Measurements from ENCODE around the gene POTEJ. TPM values are rescaled to one million over a fixed set of nuclear protein-coding genes. Genes with fewer than 3 reads are reported as not detected.
"Not testable (repeated sequence)": the region's sequence is repeated elsewhere in the genome, so short reads cannot be mapped to it uniquely, and the experiment has no call there.

Gene POTEJ
- total RNA-seq, 2 experiments from 2014 or later, result not detected

GRCh38 chr2:130592791-130593414, 18.3 kb upstream of the POTEJ start:
- H3K9me3 Mint-ChIP-seq; H3K36me3 ChIP-seq (ENCODE audit: insufficient read depth, low read length); H3K27me3 Mint-ChIP-seq; H3K4me1 ChIP-seq (ENCODE audit: insufficient read depth, low read length); H3K4me3 Mint-ChIP-seq; DNase-seq; H3K36me3 Mint-ChIP-seq (ENCODE audit: low read depth); ATAC-seq (ENCODE audit: poor library complexity); H3K27ac Mint-ChIP-seq; H3K27ac ChIP-seq (ENCODE audit: low read depth in 1 of 2, low read length in 2 of 2); intact Hi-C loops (cut with DNase I, micrococcal nuclease); CTCF ChIA-PET; POLR2A ChIA-PET; H3K4me3 ChIP-seq (ENCODE audit: low read length); H3K4me1 Mint-ChIP-seq (ENCODE audit: low read depth); H3K9me3 ChIP-seq (ENCODE audit: control insufficient read depth in 1 of 2, insufficient read depth in 1 of 2, low read length in 2 of 2); H3K27me3 ChIP-seq (ENCODE audit: control insufficient read depth in 1 of 2, insufficient read depth in 2 of 2, low read length in 2 of 2): not testable (repeated sequence)

- H3K9me3 Mint-ChIP-seq; H3K27me3 ChIP-seq (ENCODE audit: control insufficient read depth in 1 of 2, insufficient read depth in 2 of 2, low read length in 2 of 2); H3K27me3 Mint-ChIP-seq; H3K4me1 Mint-ChIP-seq (ENCODE audit: low read depth); H3K27ac ChIP-seq (ENCODE audit: low read depth in 1 of 2, low read length in 2 of 2); H3K9me3 ChIP-seq (ENCODE audit: control insufficient read depth in 1 of 2, insufficient read depth in 1 of 2, low read length in 2 of 2); intact Hi-C loops (cut with DNase I, micrococcal nuclease); H3K4me3 Mint-ChIP-seq; H3K4me1 ChIP-seq (ENCODE audit: insufficient read depth, low read length); H3K36me3 Mint-ChIP-seq (ENCODE audit: low read depth); H3K27ac Mint-ChIP-seq; DNase-seq; H3K36me3 ChIP-seq (ENCODE audit: insufficient read depth, low read length); POLR2A ChIA-PET; ATAC-seq (ENCODE audit: poor library complexity); H3K4me3 ChIP-seq (ENCODE audit: low read length); CTCF ChIA-PET: not testable (repeated sequence)
Observed at GRCh38 chr2:130594011-130594410, 17.2 kb upstream of the POTEJ start.

GRCh38 chr2:130596757-130597156, 14.5 kb upstream of the POTEJ start:
- CTCF ChIA-PET; H3K27ac Mint-ChIP-seq; H3K4me1 ChIP-seq (ENCODE audit: insufficient read depth, low read length); H3K4me3 ChIP-seq (ENCODE audit: low read length); H3K4me1 Mint-ChIP-seq (ENCODE audit: low read depth); H3K9me3 ChIP-seq (ENCODE audit: control insufficient read depth in 1 of 2, insufficient read depth in 1 of 2, low read length in 2 of 2); ATAC-seq (ENCODE audit: poor library complexity); H3K4me3 Mint-ChIP-seq; POLR2A ChIA-PET; H3K27me3 Mint-ChIP-seq; DNase-seq; H3K9me3 Mint-ChIP-seq; intact Hi-C loops (cut with DNase I, micrococcal nuclease); H3K27ac ChIP-seq (ENCODE audit: low read depth in 1 of 2, low read length in 2 of 2); H3K27me3 ChIP-seq (ENCODE audit: control insufficient read depth in 1 of 2, insufficient read depth in 2 of 2, low read length in 2 of 2); H3K36me3 Mint-ChIP-seq (ENCODE audit: low read depth); H3K36me3 ChIP-seq (ENCODE audit: insufficient read depth, low read length): not testable (repeated sequence)

- H3K27ac Mint-ChIP-seq; DNase-seq; H3K36me3 ChIP-seq (ENCODE audit: insufficient read depth, low read length); H3K4me1 Mint-ChIP-seq (ENCODE audit: low read depth); H3K4me3 Mint-ChIP-seq; H3K9me3 Mint-ChIP-seq; POLR2A ChIA-PET; H3K9me3 ChIP-seq (ENCODE audit: control insufficient read depth in 1 of 2, insufficient read depth in 1 of 2, low read length in 2 of 2); CTCF ChIA-PET; H3K4me3 ChIP-seq (ENCODE audit: low read length); H3K27me3 Mint-ChIP-seq; intact Hi-C loops (cut with DNase I, micrococcal nuclease); H3K27me3 ChIP-seq (ENCODE audit: control insufficient read depth in 1 of 2, insufficient read depth in 2 of 2, low read length in 2 of 2); ATAC-seq (ENCODE audit: poor library complexity); H3K4me1 ChIP-seq (ENCODE audit: insufficient read depth, low read length); H3K36me3 Mint-ChIP-seq (ENCODE audit: low read depth); H3K27ac ChIP-seq (ENCODE audit: low read depth in 1 of 2, low read length in 2 of 2): not testable (repeated sequence)
Observed at GRCh38 chr2:130597994-130598393, 13.2 kb upstream of the POTEJ start.

- POLR2A ChIA-PET; H3K36me3 Mint-ChIP-seq (ENCODE audit: low read depth); ATAC-seq (ENCODE audit: poor library complexity); CTCF ChIA-PET; H3K9me3 Mint-ChIP-seq; H3K4me1 ChIP-seq (ENCODE audit: insufficient read depth, low read length); DNase-seq; intact Hi-C loops (cut with DNase I, micrococcal nuclease); H3K27ac Mint-ChIP-seq; H3K36me3 ChIP-seq (ENCODE audit: insufficient read depth, low read length); H3K4me1 Mint-ChIP-seq (ENCODE audit: low read depth); H3K4me3 Mint-ChIP-seq; H3K9me3 ChIP-seq (ENCODE audit: control insufficient read depth in 1 of 2, insufficient read depth in 1 of 2, low read length in 2 of 2); H3K27ac ChIP-seq (ENCODE audit: low read depth in 1 of 2, low read length in 2 of 2); H3K4me3 ChIP-seq (ENCODE audit: low read length); H3K27me3 Mint-ChIP-seq; H3K27me3 ChIP-seq (ENCODE audit: control insufficient read depth in 1 of 2, insufficient read depth in 2 of 2, low read length in 2 of 2): not testable (repeated sequence)
Observed at GRCh38 chr2:130598463-130598862, 12.8 kb upstream of the POTEJ start.

- intact Hi-C loops (cut with DNase I, micrococcal nuclease); H3K27ac ChIP-seq (ENCODE audit: low read depth in 1 of 2, low read length in 2 of 2); H3K27ac Mint-ChIP-seq; H3K9me3 ChIP-seq (ENCODE audit: control insufficient read depth in 1 of 2, insufficient read depth in 1 of 2, low read length in 2 of 2); H3K27me3 ChIP-seq (ENCODE audit: control insufficient read depth in 1 of 2, insufficient read depth in 2 of 2, low read length in 2 of 2); POLR2A ChIA-PET; H3K4me1 ChIP-seq (ENCODE audit: insufficient read depth, low read length); H3K9me3 Mint-ChIP-seq; H3K27me3 Mint-ChIP-seq; H3K36me3 Mint-ChIP-seq (ENCODE audit: low read depth); H3K36me3 ChIP-seq (ENCODE audit: insufficient read depth, low read length); H3K4me3 Mint-ChIP-seq; H3K4me3 ChIP-seq (ENCODE audit: low read length); DNase-seq; H3K4me1 Mint-ChIP-seq (ENCODE audit: low read depth); CTCF ChIA-PET; ATAC-seq (ENCODE audit: poor library complexity): not testable (repeated sequence)
Observed at GRCh38 chr2:130599393-130599792, 11.8 kb upstream of the POTEJ start, which contains the start of gene CFC1. CFC1 (minus strand) TSS chr2:130599575; CDS start chr2:130599287, 288 bp downstream.

GRCh38 chr2:130599926-130600325, 11.3 kb upstream of the POTEJ start:
- POLR2A ChIA-PET; H3K36me3 ChIP-seq (ENCODE audit: insufficient read depth, low read length); H3K4me3 ChIP-seq (ENCODE audit: low read length); H3K27ac ChIP-seq (ENCODE audit: low read depth in 1 of 2, low read length in 2 of 2); H3K27ac Mint-ChIP-seq; H3K36me3 Mint-ChIP-seq (ENCODE audit: low read depth); H3K27me3 ChIP-seq (ENCODE audit: control insufficient read depth in 1 of 2, insufficient read depth in 2 of 2, low read length in 2 of 2); H3K4me3 Mint-ChIP-seq; CTCF ChIA-PET; H3K4me1 Mint-ChIP-seq (ENCODE audit: low read depth); ATAC-seq (ENCODE audit: poor library complexity); H3K9me3 Mint-ChIP-seq; H3K9me3 ChIP-seq (ENCODE audit: control insufficient read depth in 1 of 2, insufficient read depth in 1 of 2, low read length in 2 of 2); H3K27me3 Mint-ChIP-seq; H3K4me1 ChIP-seq (ENCODE audit: insufficient read depth, low read length); intact Hi-C loops (cut with DNase I, micrococcal nuclease); DNase-seq: not testable (repeated sequence)

Data from CD4-positive, alpha-beta T cell (primary cell).